Caco-2 (cell line): ENCODE data around the gene TENM4. TPM values are rescaled to one million over a fixed set of nuclear protein-coding genes. Genes with fewer than 3 reads are reported as not detected.

Experiments
- BruUV-seq: library from RNA; stranded (reverse); fragments of 400-500 nt; replicated peaks from 2 replicates; lab custom pipeline; 2021; lab: Mats Ljungman, UMichigan
- CTCF ChIA-PET: fragments of 300-600 bp; sonication (Branson Sonifier 250); formaldehyde crosslinking; loops from one replicate; lab custom pipeline; 2022; ENCODE audit warnings: antibody characterized with exemption; lab: Charles Lee
- POLR2A ChIA-PET: fragments of 300-600 bp; sonication (Branson Sonifier 250); formaldehyde crosslinking; loops from one replicate; lab custom pipeline; 2022; ENCODE audit warnings: antibody characterized with exemption; lab: Charles Lee
- DNase-seq, 2 experiments: peaks; one replicate each; pipeline versions ENCODE4 v3.0.0 to v3.0.0-alpha.2; 2020 to 2022
- H3K27me3 ChIP-seq: replicated peaks from 2 replicates; pipeline ENCODE4 v1.6.0; 2011; ENCODE audit warnings: low read length; ENCODE audit not compliant: control insufficient read depth, insufficient read depth
- H3K36me3 ChIP-seq: 2 replicates; pipeline ENCODE4 v1.5.1; 2011; ENCODE audit warnings: low read length; ENCODE audit not compliant: control insufficient read depth, insufficient read depth
- H3K4me1 ChIP-seq: fragments of 250-450 bp; sonication (Bioruptor Pico); 2 replicates; pipeline ENCODE4 v1.5.1; 2020; ENCODE audit warnings: mild to moderate bottlenecking
- H3K4me3 ChIP-seq: 2 replicates; pipeline ENCODE4 v1.5.1; 2011; ENCODE audit warnings: low read depth, mild to moderate bottlenecking, control low read depth, low read length
- H3K9me3 ChIP-seq: fragments of 250-450 bp; sonication (Bioruptor Pico); 2 replicates; pipeline ENCODE4 v1.5.1; 2020; ENCODE audit warnings: mild to moderate bottlenecking, moderate library complexity
- H3K27ac Mint-ChIP-seq: one replicate; pipeline ENCODE4 v1.8.0; 2022; ENCODE audit warnings: mixed read lengths; ENCODE audit not compliant: unreplicated experiment
- H3K27me3 Mint-ChIP-seq: one replicate; pipeline ENCODE4 v1.8.0; 2022; ENCODE audit warnings: mixed read lengths; ENCODE audit not compliant: insufficient read depth, unreplicated experiment
- H3K36me3 Mint-ChIP-seq: one replicate; pipeline ENCODE4 v1.8.0; 2022; ENCODE audit warnings: mild to moderate bottlenecking, mixed read lengths; ENCODE audit not compliant: insufficient read depth, unreplicated experiment
- H3K4me1 Mint-ChIP-seq: one replicate; pipeline ENCODE4 v1.8.0; 2022; ENCODE audit warnings: low read depth, mixed read lengths; ENCODE audit not compliant: unreplicated experiment
- H3K4me3 Mint-ChIP-seq: one replicate; pipeline ENCODE4 v1.8.0; 2022; ENCODE audit warnings: mild to moderate bottlenecking, moderate library complexity, mixed read lengths; ENCODE audit not compliant: unreplicated experiment
- H3K9me3 Mint-ChIP-seq: one replicate; pipeline ENCODE4 v1.8.0; 2022; ENCODE audit warnings: mixed read lengths; ENCODE audit not compliant: unreplicated experiment
- intact Hi-C: fragments of 100-400 bp; cut with micrococcal nuclease; formaldehyde crosslinking; loops from one replicate; pipeline ENCODE4 v1.10.0; 2022; ENCODE audit not compliant: unreplicated experiment
- total RNA-seq: library from RNA; stranded (reverse); gene quantifications from 2 replicates; pipeline ENCODE4 v1.2.3, GENCODE V29; 2022
- TF ChIP-seq, protein P1 (sequence below), 2 experiments: fragments of 200-600 bp in 1 of 2; IDR thresholded peaks; 1 replicate in 1 of 2; 2 replicates in 1 of 2; pipeline versions ENCODE4 v1.5.1 to v1.8.0; 2011 to 2022; ENCODE audit warnings: antibody characterized with exemption in 1 of 2, control low read depth in 1 of 2, inconsistent platforms in 1 of 2, low read depth in 1 of 2, low read length in 1 of 2, mild to moderate bottlenecking in 1 of 2, moderate library complexity in 1 of 2; ENCODE audit not compliant: insufficient read depth in 1 of 2, severe bottlenecking in 1 of 2, unreplicated experiment in 1 of 2

Gene TENM4
- total RNA-seq, 1 experiment from 2014 or later, result 1.1 TPM

DNA sequence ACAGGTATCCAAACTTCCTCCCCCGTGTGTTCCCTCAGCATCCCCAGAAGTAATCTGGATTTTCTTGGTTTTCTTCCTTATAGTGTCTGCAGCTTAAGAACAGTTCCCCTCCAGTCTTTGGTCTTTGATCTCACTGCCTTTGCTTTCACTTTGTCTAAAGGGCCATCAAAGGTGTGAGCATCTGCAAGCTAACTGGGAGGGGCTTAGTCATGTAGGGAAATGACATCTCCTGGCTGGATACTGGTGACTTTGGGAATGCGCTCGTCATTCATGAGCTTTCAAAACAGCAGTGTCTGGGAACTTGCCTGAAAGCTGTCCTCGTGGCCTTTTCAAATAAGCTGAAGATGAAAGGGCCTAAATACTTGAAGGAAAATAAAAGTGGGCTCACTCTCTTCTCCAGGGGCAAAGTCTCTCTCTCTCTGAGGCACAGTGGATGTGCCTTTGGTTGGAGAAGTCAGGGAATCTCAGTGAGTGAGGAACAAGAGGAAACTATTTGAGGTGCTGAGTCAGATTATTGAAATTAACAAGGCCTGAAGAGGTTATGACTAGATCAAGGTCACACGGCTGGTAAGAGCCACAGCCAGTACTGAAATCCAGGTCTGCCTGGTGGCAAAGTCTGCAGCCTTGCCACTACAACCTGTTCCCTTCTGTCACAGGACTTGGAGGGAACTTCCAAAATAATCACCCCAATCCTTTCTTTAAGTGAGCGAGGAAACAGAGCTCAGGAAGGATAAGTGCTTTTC is 45.6 kb upstream of the TENM4 start:
- H3K36me3 ChIP-seq, result no peaks in the 10 kb centered on the region
- H3K4me3 Mint-ChIP-seq, result no peak overlapping the region
- BruUV-seq, result no TSS peak
- H3K27me3 Mint-ChIP-seq, result no peaks in the 10 kb centered on the region
- no peaks in the 10 kb centered on the region for H3K36me3 Mint-ChIP-seq
- TF ChIP-seq, protein P1, sequence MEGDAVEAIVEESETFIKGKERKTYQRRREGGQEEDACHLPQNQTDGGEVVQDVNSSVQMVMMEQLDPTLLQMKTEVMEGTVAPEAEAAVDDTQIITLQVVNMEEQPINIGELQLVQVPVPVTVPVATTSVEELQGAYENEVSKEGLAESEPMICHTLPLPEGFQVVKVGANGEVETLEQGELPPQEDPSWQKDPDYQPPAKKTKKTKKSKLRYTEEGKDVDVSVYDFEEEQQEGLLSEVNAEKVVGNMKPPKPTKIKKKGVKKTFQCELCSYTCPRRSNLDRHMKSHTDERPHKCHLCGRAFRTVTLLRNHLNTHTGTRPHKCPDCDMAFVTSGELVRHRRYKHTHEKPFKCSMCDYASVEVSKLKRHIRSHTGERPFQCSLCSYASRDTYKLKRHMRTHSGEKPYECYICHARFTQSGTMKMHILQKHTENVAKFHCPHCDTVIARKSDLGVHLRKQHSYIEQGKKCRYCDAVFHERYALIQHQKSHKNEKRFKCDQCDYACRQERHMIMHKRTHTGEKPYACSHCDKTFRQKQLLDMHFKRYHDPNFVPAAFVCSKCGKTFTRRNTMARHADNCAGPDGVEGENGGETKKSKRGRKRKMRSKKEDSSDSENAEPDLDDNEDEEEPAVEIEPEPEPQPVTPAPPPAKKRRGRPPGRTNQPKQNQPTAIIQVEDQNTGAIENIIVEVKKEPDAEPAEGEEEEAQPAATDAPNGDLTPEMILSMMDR (IDR thresholded peaks at IDR 0.05; ENCODE audit: insufficient read depth in 1 of 2, low read depth in 1 of 2, low read length in 1 of 2, severe bottlenecking in 1 of 2, unreplicated experiment in 1 of 2), result no peak
- intact Hi-C loops, result no loop called here
- no peaks in the 10 kb centered on the region for H3K4me1 ChIP-seq
- H3K9me3 Mint-ChIP-seq, result no peaks in the 10 kb centered on the region
- CTCF ChIA-PET, result no interaction called here
- H3K4me3 ChIP-seq, result no peak overlapping the region
- H3K27me3 ChIP-seq, result no peaks in the 10 kb centered on the region; the same call in 1 of the 2 replicates
- no peaks in the 10 kb centered on the region for H3K9me3 ChIP-seq
- H3K27ac Mint-ChIP-seq, result no peak overlapping the region
- DNase-seq, result no peak
- H3K4me1 Mint-ChIP-seq, result no peaks in the 10 kb centered on the region
- POLR2A ChIA-PET, result no interaction called here

DNA sequence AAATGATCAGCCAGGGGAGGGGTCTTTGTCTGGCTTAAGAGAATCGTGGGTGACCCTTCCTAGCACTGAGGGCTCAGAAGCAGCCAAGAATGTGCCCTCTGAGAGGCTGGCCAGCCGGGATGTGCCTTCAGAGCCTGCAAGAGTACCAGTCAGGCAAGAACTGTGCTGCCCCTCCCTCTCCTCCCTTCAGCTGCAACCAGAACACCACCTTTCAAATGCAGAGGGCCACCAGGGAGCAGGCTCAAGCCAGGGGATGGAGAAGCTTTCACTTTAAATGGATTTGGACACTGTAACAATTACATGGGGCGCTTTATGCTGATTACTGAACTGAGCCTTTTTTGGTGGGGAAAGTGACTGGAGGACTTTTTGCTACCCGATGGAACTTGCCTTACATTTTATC is 44.9 kb upstream of the TENM4 start:
- H3K36me3 ChIP-seq, result no peaks in the 10 kb centered on the region
- Mint-ChIP-seq H3K36me3 (no peaks in the 10 kb centered on the region), H3K9me3 (no peaks in the 10 kb centered on the region), H3K27ac (no peak overlapping the region), H3K4me1 (no peaks in the 10 kb centered on the region), H3K4me3 (no peak overlapping the region), H3K27me3 (no peaks in the 10 kb centered on the region)
- no peak for DNase-seq
- intact Hi-C loops, result no loop called here
- H3K4me1 ChIP-seq, result no peaks in the 10 kb centered on the region
- no peaks in the 10 kb centered on the region; the same call in 1 of the 2 replicates for H3K27me3 ChIP-seq
- H3K9me3 ChIP-seq, result no peaks in the 10 kb centered on the region
- POLR2A ChIA-PET, result no interaction called here
- TF ChIP-seq, protein P1 (IDR thresholded peaks at IDR 0.05; ENCODE audit: insufficient read depth in 1 of 2, low read depth in 1 of 2, low read length in 1 of 2, severe bottlenecking in 1 of 2, unreplicated experiment in 1 of 2), result no peak
- no peak overlapping the region for H3K4me3 ChIP-seq
- CTCF ChIA-PET, result interaction anchor here (0.6 kb wide), 1 partner anchor 34 kb away, joined by 7 read pairs; no protein-coding TSS in a partner anchor
- no TSS peak for BruUV-seq

DNA sequence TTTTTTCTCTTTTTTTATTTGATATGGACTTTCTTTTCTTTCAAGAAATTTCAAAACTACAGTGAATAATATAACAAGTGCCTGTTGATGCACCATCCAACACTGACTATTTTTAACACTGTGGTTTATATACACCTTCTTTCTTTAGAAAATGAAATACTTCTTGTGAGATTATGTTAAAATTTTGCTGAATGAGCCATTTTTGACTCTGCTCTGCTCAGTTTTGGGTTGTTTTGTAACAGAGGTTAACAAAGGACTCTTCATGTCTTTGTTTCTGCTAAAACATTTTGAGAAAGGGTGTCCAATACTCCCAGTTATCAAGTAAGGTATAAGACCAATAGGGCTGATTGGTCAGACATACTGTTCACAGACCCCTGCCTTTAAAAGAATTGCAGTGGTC is 44.0 kb upstream of the TENM4 start:
- intact Hi-C loops, result no loop called here
- Histone ChIP-seq H3K4me1 (no peaks in the 10 kb centered on the region), H3K9me3 (no peaks in the 10 kb centered on the region), H3K36me3 (no peaks in the 10 kb centered on the region), H3K27me3 (no peaks in the 10 kb centered on the region; the same call in 1 of the 2 replicates), H3K4me3 (no peak overlapping the region)
- Mint-ChIP-seq H3K9me3 (no peaks in the 10 kb centered on the region), H3K27me3 (no peaks in the 10 kb centered on the region), H3K4me3 (no peak overlapping the region), H3K36me3 (no peaks in the 10 kb centered on the region), H3K27ac (no peak overlapping the region), H3K4me1 (no peaks in the 10 kb centered on the region)
- ChIA-PET CTCF (no interaction called here), POLR2A (no interaction called here)
- BruUV-seq, result no TSS peak
- TF ChIP-seq, protein P1 (IDR thresholded peaks at IDR 0.05; ENCODE audit: insufficient read depth in 1 of 2, low read depth in 1 of 2, low read length in 1 of 2, severe bottlenecking in 1 of 2, unreplicated experiment in 1 of 2), result no peak
- DNase-seq, result no peak
